OCI-LY7 (cell line): ENCODE measurements around the gene SLFN14.

ENCODE experiments used
- EZH2phosphoT487 ChIP-seq: fragments of 200-600 bp; sonication (generic); IDR thresholded peaks from 2 replicates; pipeline ENCODE4 v1.6.1; 2018; ENCODE audit warnings: low read depth, borderline replicate concordance, mild to moderate bottlenecking, mixed run types, antibody characterized with exemption, low read length, moderate library complexity, mixed read lengths
- TF ChIP-seq, protein P1 (sequence below): fragments of 200-600 bp; sonication (generic); conservative IDR thresholded peaks from 2 replicates; pipeline ENCODE4 v1.5.1; 2014; ENCODE audit warnings: mild to moderate bottlenecking, antibody characterized with exemption, low read length, moderate library complexity, mixed read lengths

GRCh38 chr17:35578929-35579432 lies 18.4 kb upstream of the SLFN14 start:
- TF ChIP-seq, protein P1, sequence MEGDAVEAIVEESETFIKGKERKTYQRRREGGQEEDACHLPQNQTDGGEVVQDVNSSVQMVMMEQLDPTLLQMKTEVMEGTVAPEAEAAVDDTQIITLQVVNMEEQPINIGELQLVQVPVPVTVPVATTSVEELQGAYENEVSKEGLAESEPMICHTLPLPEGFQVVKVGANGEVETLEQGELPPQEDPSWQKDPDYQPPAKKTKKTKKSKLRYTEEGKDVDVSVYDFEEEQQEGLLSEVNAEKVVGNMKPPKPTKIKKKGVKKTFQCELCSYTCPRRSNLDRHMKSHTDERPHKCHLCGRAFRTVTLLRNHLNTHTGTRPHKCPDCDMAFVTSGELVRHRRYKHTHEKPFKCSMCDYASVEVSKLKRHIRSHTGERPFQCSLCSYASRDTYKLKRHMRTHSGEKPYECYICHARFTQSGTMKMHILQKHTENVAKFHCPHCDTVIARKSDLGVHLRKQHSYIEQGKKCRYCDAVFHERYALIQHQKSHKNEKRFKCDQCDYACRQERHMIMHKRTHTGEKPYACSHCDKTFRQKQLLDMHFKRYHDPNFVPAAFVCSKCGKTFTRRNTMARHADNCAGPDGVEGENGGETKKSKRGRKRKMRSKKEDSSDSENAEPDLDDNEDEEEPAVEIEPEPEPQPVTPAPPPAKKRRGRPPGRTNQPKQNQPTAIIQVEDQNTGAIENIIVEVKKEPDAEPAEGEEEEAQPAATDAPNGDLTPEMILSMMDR = no peak
- no peak for TF ChIP-seq EZH2phosphoT487
